ENCODE measurements around the gene RHBDF1.

GRCh38 chr16:44655-45054 lies 27.8 kb downstream of the RHBDF1 start:
- TF ChIP-seq, protein P1, sequence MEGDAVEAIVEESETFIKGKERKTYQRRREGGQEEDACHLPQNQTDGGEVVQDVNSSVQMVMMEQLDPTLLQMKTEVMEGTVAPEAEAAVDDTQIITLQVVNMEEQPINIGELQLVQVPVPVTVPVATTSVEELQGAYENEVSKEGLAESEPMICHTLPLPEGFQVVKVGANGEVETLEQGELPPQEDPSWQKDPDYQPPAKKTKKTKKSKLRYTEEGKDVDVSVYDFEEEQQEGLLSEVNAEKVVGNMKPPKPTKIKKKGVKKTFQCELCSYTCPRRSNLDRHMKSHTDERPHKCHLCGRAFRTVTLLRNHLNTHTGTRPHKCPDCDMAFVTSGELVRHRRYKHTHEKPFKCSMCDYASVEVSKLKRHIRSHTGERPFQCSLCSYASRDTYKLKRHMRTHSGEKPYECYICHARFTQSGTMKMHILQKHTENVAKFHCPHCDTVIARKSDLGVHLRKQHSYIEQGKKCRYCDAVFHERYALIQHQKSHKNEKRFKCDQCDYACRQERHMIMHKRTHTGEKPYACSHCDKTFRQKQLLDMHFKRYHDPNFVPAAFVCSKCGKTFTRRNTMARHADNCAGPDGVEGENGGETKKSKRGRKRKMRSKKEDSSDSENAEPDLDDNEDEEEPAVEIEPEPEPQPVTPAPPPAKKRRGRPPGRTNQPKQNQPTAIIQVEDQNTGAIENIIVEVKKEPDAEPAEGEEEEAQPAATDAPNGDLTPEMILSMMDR (IDR thresholded peaks at IDR 0.05; ENCODE audit: insufficient read depth, low read depth, low read length): no peak
- TF ChIP-seq EZH2 (IDR thresholded peaks at IDR 0.05; ENCODE audit: insufficient read depth, low read length): no peak
